IMR-90 (cell line): Measurements from ENCODE around the gene MRTFB. TPM values are rescaled to one million over a fixed set of nuclear protein-coding genes. Genes with fewer than 3 reads are reported as not detected.

ENCODE experiments used
- ATAC-seq: fragments of 200-7000 bp; cut with Tn5 transposase; 2 replicates; pipeline ENCODE4 v1.9.1; 2020; ENCODE audit warnings: low read depth, mild to moderate bottlenecking, moderate library complexity
- BruUV-seq: library from RNA; stranded (reverse); fragments of 400-500 nt; replicated peaks from 2 replicates; lab custom pipeline; 2021; lab: Mats Ljungman, UMichigan
- CTCF ChIA-PET: fragments of 300-600 bp; formaldehyde crosslinking; extraction: SDS; loops from one replicate; lab custom pipeline; 2021; ENCODE audit warnings: antibody characterized with exemption; lab: Yijun Ruan, JAX
- POLR2A ChIA-PET: fragments of 300-600 bp; sonication (Branson Sonifier 250); formaldehyde crosslinking; loops from one replicate; lab custom pipeline; 2022; ENCODE audit warnings: antibody characterized with exemption; ENCODE audit not compliant: unreplicated experiment; lab: Charles Lee
- DNase-seq: peaks from one replicate; pipeline ENCODE4 v3.0.0; 2013
- H2AFZ ChIP-seq: replicated peaks from 2 replicates; pipeline ENCODE3; 2013; ENCODE audit warnings: low read length, mild to moderate bottlenecking; ENCODE audit not compliant: poor library complexity
- H2AK5ac ChIP-seq: 2 replicates; pipeline ENCODE4 v1.6.1; 2013; ENCODE audit warnings: low read depth, low read length, inconsistent platforms
- H2AK9ac ChIP-seq: replicated peaks from 2 replicates; pipeline ENCODE3; 2013; ENCODE audit warnings: mild to moderate bottlenecking, low read depth, low read length, moderate library complexity; ENCODE audit not compliant: poor library complexity
- H2BK120ac ChIP-seq: 2 replicates; pipeline ENCODE4 v1.6.1; 2013; ENCODE audit warnings: low read depth, low read length, inconsistent platforms
- H2BK15ac ChIP-seq: 3 replicates; pipeline ENCODE4 v1.6.1; 2013; ENCODE audit warnings: low read depth, low read length, inconsistent platforms
- H2BK20ac ChIP-seq: 2 replicates; pipeline ENCODE4 v1.6.1; 2013; ENCODE audit warnings: low read depth, mild to moderate bottlenecking, inconsistent platforms, low read length, moderate library complexity
- H2BK5ac ChIP-seq: 2 replicates; pipeline ENCODE4 v1.6.1; 2013; ENCODE audit warnings: mild to moderate bottlenecking, low read depth, low read length, inconsistent platforms; ENCODE audit not compliant: poor library complexity, severe bottlenecking
- H3K14ac ChIP-seq: replicated peaks from 2 replicates; pipeline ENCODE4 v1.6.1; 2013; ENCODE audit warnings: low read depth, low read length, inconsistent platforms
- H3K18ac ChIP-seq: 2 replicates; pipeline ENCODE4 v1.6.1; 2013; ENCODE audit warnings: low read depth, low read length, control low read depth
- H3K23ac ChIP-seq: 2 replicates; pipeline ENCODE4 v1.6.1; 2013; ENCODE audit warnings: low read depth, low read length, inconsistent platforms
- H3K27ac ChIP-seq: 2 replicates; pipeline ENCODE4 v1.5.1; 2013; ENCODE audit warnings: mild to moderate bottlenecking, control low read depth, low read length; ENCODE audit not compliant: insufficient read depth
- H3K27me3 ChIP-seq: 2 replicates; pipeline ENCODE4 v1.6.1; 2013; ENCODE audit warnings: low read length; ENCODE audit not compliant: control insufficient read depth, insufficient read depth
- H3K36me3 ChIP-seq: 2 replicates; pipeline ENCODE4 v1.6.1; 2013; ENCODE audit warnings: low read length, mixed read lengths; ENCODE audit not compliant: control insufficient read depth, insufficient read depth
- H3K4ac ChIP-seq: 2 replicates; pipeline ENCODE4 v1.6.1; 2013; ENCODE audit warnings: low read depth, low read length, inconsistent platforms
- H3K4me1 ChIP-seq: 2 replicates; pipeline ENCODE4 v1.6.1; 2013; ENCODE audit warnings: low read length, mixed read lengths; ENCODE audit not compliant: control insufficient read depth, insufficient read depth
- H3K4me2 ChIP-seq: 2 replicates; pipeline ENCODE4 v1.6.1; 2013; ENCODE audit warnings: low read depth, mild to moderate bottlenecking, control low read depth, low read length, moderate library complexity
- H3K4me3 ChIP-seq: 2 replicates; pipeline ENCODE4 v1.5.1; 2013; ENCODE audit warnings: low read depth, mild to moderate bottlenecking, control low read depth, low read length, moderate library complexity; ENCODE audit not compliant: insufficient read depth
- H3K56ac ChIP-seq: 2 replicates; pipeline ENCODE4 v1.6.1; 2013; ENCODE audit warnings: low read length, inconsistent platforms; ENCODE audit not compliant: insufficient read depth; ENCODE audit errors: extremely low read depth
- H3K79me1 ChIP-seq, 2 experiments: 2 replicates each; pipeline ENCODE4 v1.6.1; 2013; ENCODE audit warnings: low read length in 2 of 2, inconsistent platforms in 1 of 2, low read depth in 1 of 2
- H3K9ac ChIP-seq: 2 replicates; pipeline ENCODE4 v1.6.1; 2013; ENCODE audit warnings: low read depth, low read length, control low read depth
- H3K9me1 ChIP-seq: 2 replicates; pipeline ENCODE4 v1.6.1; 2013; ENCODE audit warnings: low read length, inconsistent platforms; ENCODE audit not compliant: insufficient read depth
- H3K9me3 ChIP-seq: 2 replicates; pipeline ENCODE4 v1.6.1; 2013; ENCODE audit warnings: low read length; ENCODE audit not compliant: control insufficient read depth, insufficient read depth
- H4K20me1 ChIP-seq: 2 replicates; pipeline ENCODE4 v1.6.1; 2013; ENCODE audit warnings: low read length, inconsistent platforms; ENCODE audit not compliant: insufficient read depth
- H4K5ac ChIP-seq: 2 replicates; pipeline ENCODE4 v1.6.1; 2013; ENCODE audit warnings: mild to moderate bottlenecking, low read depth, low read length, control low read depth
- H4K8ac ChIP-seq, 2 experiments: 2 replicates each; pipeline ENCODE4 v1.6.1; 2013; ENCODE audit warnings: low read depth in 2 of 2, low read length in 2 of 2, control low read depth in 1 of 2, inconsistent platforms in 1 of 2
- H4K91ac ChIP-seq: 2 replicates; pipeline ENCODE4 v1.6.1; 2013; ENCODE audit warnings: low read depth, low read length, inconsistent platforms; ENCODE audit not compliant: insufficient read depth
- BHLHE40 ChIP-seq: fragments of 150-350 bp; IDR thresholded peaks from 2 replicates; pipeline ENCODE4 v1.6.1; 2016; ENCODE audit warnings: mild to moderate bottlenecking, low read depth, low read length
- CEBPB ChIP-seq: IDR thresholded peaks from 2 replicates; pipeline ENCODE4 v1.6.1; 2012; ENCODE audit warnings: low read depth, low read length, improper control_type of control experiment
- CHD1 ChIP-seq: IDR thresholded peaks from 2 replicates; pipeline ENCODE4 v1.6.1; 2012; ENCODE audit warnings: low read depth, low read length, improper control_type of control experiment
- ELK1 ChIP-seq: fragments of 150-350 bp; IDR thresholded peaks from 2 replicates; pipeline ENCODE4 v1.6.1; 2016; ENCODE audit warnings: low read depth, mild to moderate bottlenecking, low read length, moderate library complexity, borderline replicate concordance
- FOS ChIP-seq: fragments of 150-350 bp; IDR thresholded peaks from 2 replicates; pipeline ENCODE4 v1.6.1; 2016; ENCODE audit warnings: low read depth, low read length
- MAFK ChIP-seq: IDR thresholded peaks from 2 replicates; pipeline ENCODE4 v1.6.1; 2012; ENCODE audit warnings: low read depth, low read length, improper control_type of control experiment
- MAZ ChIP-seq: IDR thresholded peaks from 2 replicates; pipeline ENCODE4 v1.6.1; 2012; ENCODE audit warnings: low read depth, mild to moderate bottlenecking, low read length, improper control_type of control experiment, moderate library complexity, borderline replicate concordance
- MXI1 ChIP-seq: IDR thresholded peaks from 2 replicates; pipeline ENCODE4 v1.6.1; 2012; ENCODE audit warnings: low read depth, mild to moderate bottlenecking, low read length, moderate library complexity, borderline replicate concordance
- NFE2L2 ChIP-seq: fragments of 150-350 bp; IDR thresholded peaks from 2 replicates; pipeline ENCODE4 v1.6.1; 2016; ENCODE audit warnings: low read depth, mild to moderate bottlenecking, low read length
- POLR2A ChIP-seq: IDR thresholded peaks from 2 replicates; pipeline ENCODE4 v1.6.1; 2012; ENCODE audit warnings: mild to moderate bottlenecking, low read depth, low read length
- RAD21 ChIP-seq: IDR thresholded peaks from 2 replicates; pipeline ENCODE4 v1.6.1; 2012; ENCODE audit warnings: low read length, improper control_type of control experiment
- RCOR1 ChIP-seq: IDR thresholded peaks from 2 replicates; pipeline ENCODE4 v1.6.1; 2012; ENCODE audit warnings: mild to moderate bottlenecking, low read length, improper control_type of control experiment; ENCODE audit not compliant: insufficient replicate concordance
- RFX5 ChIP-seq: IDR thresholded peaks from 2 replicates; pipeline ENCODE4 v1.8.0; 2012; ENCODE audit warnings: low read depth, mild to moderate bottlenecking, low read length, moderate library complexity
- SMC3 ChIP-seq: fragments of 150-350 bp; IDR thresholded peaks from 2 replicates; pipeline ENCODE4 v1.6.1; 2016; ENCODE audit warnings: low read depth, mild to moderate bottlenecking, antibody characterized with exemption, low read length, moderate library complexity
- USF2 ChIP-seq: fragments of 150-350 bp; IDR thresholded peaks from 2 replicates; pipeline ENCODE4 v1.6.1; 2017; ENCODE audit warnings: mild to moderate bottlenecking, antibody characterized with exemption, low read length, low read depth
- WGBS, 2 experiments: methylation state at CpG; one replicate each; pipeline versions ENCODE4 v1.1.5 to v1.1.7; 2013; ENCODE audit warnings: missing lambda C conversion rate in 2 of 2; ENCODE audit not compliant: insufficient read length in 1 of 2; ENCODE audit errors: extremely low coverage in 2 of 2; 5-methylcytosine and 5-hydroxymethylcytosine counted together
- dilution Hi-C: fragments of 300-500 bp; cut with HindIII; formaldehyde crosslinking; loops from one replicate; pipeline ENCODE4 v1.14.3; 2018; ENCODE audit warnings: low sequenced_read_pairs; ENCODE audit not compliant: unreplicated experiment
- in situ Hi-C: fragments of 300-500 bp; cut with MboI; formaldehyde crosslinking; loops from 3 replicates; pipeline ENCODE4 v1.14.3; 2019; ENCODE audit warnings: low sequenced_read_pairs, inconsistent platforms, mixed read lengths
- intact Hi-C: fragments of 100-400 bp; cut with micrococcal nuclease; formaldehyde crosslinking; loops from 2 replicates; pipeline ENCODE4 v1.10.0; 2022
- polyA plus RNA-seq, 3 experiments: library from polyadenylated mRNA; depleted of rRNA; stranded (reverse); fragments of >200 nt; gene quantifications; 2 replicates each; pipeline ENCODE4 v1.2.3, GENCODE V29; 2012; ENCODE audit warnings: low replicate concordance in 1 of 3
- total RNA-seq: library from RNA; depleted of rRNA; stranded (reverse); fragments of >200 nt; gene quantifications from 2 replicates; pipeline ENCODE4 v1.2.3, GENCODE V29; 2012
- TF ChIP-seq, protein P1 (sequence below): conservative IDR thresholded peaks from 2 replicates; pipeline ENCODE4 v1.5.1; 2012; ENCODE audit warnings: mild to moderate bottlenecking, low read depth, low read length, improper control_type of control experiment

MRTFB gene
- total and polyA plus RNA-seq, 2 of the 4 experiments (the other 2 are of a cell fraction): 4.4 to 5.4 TPM

- DNase-seq: no peak
- 82% methylated on average over 6 of the region's 7 CpGs; no CpG with 5 or more reads in 1 of the 2 experiments for WGBS, 2 experiments
- Histone ChIP-seq H3K27me3 (no peaks in the 10 kb centered on the region; the same call in 1 of the 2 replicates), H3K14ac (no peak overlapping the region), H3K4me3 (no peak overlapping the region), H2AFZ (no peak overlapping the region), H2BK15ac (no peak overlapping the region), H3K23ac (no peak overlapping the region), H3K4ac (no peak overlapping the region), H3K4me2 (no peak overlapping the region), H4K8ac (no peak overlapping the region), H3K18ac (no peak overlapping the region), H2BK120ac (no peak overlapping the region), H3K9me3 (no peaks in the 10 kb centered on the region), H3K9ac (no peak overlapping the region), H4K20me1 (no peaks in the 10 kb centered on the region; the same call in 1 of the 2 replicates), H3K4me1 (no peaks in the 10 kb centered on the region), H3K36me3 (no peaks in the 10 kb centered on the region), H3K79me1 (no peaks in the 10 kb centered on the region), H3K56ac (no peak overlapping the region), H4K5ac (no peak overlapping the region), H3K27ac (no peak overlapping the region), H4K91ac (no peak overlapping the region), H3K9me1 (no peaks in the 10 kb centered on the region), H2BK5ac (no peak overlapping the region), H2BK20ac (no peak overlapping the region), H2AK5ac (no peak overlapping the region), H2AK9ac (no peak overlapping the region)
- dilution Hi-C loops: no loop called here
- ChIA-PET POLR2A (no interaction called here), CTCF (interaction anchor here (0.7 kb wide), 1 partner anchor 16 kb away, joined by 3 read pairs; no protein-coding TSS in a partner anchor)
- BruUV-seq: no TSS peak
- TF ChIP-seq POLR2A (no peak), FOS (no peak), MAFK (no peak), CHD1 (no peak), RCOR1 (no peak), SMC3 (no peak), CEBPB (no peak), MXI1 (no peak), ELK1 (no peak), RFX5 (no peak), RAD21 (no peak), MAZ (no peak), BHLHE40 (no peak), NFE2L2 (no peak), USF2 (no peak)
- TF ChIP-seq, protein P1, sequence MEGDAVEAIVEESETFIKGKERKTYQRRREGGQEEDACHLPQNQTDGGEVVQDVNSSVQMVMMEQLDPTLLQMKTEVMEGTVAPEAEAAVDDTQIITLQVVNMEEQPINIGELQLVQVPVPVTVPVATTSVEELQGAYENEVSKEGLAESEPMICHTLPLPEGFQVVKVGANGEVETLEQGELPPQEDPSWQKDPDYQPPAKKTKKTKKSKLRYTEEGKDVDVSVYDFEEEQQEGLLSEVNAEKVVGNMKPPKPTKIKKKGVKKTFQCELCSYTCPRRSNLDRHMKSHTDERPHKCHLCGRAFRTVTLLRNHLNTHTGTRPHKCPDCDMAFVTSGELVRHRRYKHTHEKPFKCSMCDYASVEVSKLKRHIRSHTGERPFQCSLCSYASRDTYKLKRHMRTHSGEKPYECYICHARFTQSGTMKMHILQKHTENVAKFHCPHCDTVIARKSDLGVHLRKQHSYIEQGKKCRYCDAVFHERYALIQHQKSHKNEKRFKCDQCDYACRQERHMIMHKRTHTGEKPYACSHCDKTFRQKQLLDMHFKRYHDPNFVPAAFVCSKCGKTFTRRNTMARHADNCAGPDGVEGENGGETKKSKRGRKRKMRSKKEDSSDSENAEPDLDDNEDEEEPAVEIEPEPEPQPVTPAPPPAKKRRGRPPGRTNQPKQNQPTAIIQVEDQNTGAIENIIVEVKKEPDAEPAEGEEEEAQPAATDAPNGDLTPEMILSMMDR: no peak
- no peak for ATAC-seq
- intact Hi-C loops: no loop called here
- in situ Hi-C loops: no loop called here
Measured at GRCh38 chr16:14036889-14037288, 34.2 kb upstream of the MRTFB start.
